ENCODE measurements around the gene TFEC.

The TFEC gene

GRCh38 chr7:115995701-115996100 lies 34.9 kb downstream of the TFEC start:
- in situ Hi-C loops (cut with MboI; ENCODE audit: low sequenced_read_pairs): no loop called here

DNA sequence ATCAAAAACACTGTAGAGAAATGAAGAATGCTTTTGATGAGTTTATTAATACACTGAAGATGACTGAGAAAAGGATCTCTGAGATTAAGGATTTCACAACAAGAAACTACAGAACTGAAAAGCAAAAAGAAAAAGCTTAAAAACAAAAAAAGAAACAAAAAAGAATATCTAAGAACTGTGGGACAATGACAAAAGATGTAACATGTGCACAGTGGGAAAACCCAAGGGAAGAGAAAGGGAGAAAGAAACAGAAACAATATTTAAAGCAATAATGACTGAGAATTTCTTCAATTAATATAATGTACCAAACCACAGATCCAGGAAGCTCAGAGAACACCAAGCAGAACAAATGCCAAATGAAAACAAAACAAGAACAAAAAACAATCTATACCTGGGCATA lies 42.2 kb downstream of the TFEC start:
- in situ Hi-C loops (cut with MboI; ENCODE audit: low sequenced_read_pairs): no loop called here

DNA sequence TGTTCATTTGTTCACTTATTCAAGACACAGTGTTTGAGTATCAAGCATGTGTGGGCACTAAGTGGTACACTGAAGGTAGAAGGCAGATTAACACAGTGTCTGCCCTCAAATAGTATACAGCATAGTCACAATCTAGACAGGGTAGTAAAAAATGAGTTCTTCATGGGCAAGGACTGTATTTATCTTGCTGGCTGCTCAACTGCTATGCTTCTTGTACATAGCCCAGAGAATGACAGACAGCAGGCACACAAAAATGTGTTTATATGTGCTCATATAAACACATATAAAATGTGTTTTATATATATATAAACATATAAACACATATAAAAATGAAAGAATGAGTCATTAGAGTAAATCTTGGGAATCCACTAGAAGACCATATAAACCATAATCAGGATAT lies 43.1 kb downstream of the TFEC start:
- in situ Hi-C loops (cut with MboI; ENCODE audit: low sequenced_read_pairs): no loop called here

DNA sequence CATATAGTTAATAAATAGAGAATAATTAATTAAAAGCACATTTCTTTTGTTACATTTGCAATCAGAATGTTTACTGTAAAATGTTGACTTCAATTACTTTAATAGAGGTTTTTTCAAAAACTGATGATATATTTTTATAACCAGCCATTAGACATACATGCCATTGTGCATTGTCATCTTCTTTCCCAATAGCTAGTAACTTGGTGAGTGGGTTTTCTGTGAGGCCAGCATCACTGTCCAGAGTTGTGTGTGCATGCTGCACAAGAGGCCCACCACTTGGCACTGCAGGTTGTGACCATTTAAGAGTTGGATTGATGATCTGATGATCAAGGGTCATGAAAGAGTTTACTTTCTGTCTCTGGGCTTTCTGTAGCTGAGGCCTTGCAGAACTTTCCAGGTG lies 46.5 kb downstream of the TFEC start:
- in situ Hi-C loops (cut with MboI; ENCODE audit: low sequenced_read_pairs): no loop called here

- in situ Hi-C loops (cut with MboI; ENCODE audit: low sequenced_read_pairs): no loop called here
Measured at GRCh38 chr7:115980159-115980558, 50.4 kb downstream of the TFEC start.

DNA sequence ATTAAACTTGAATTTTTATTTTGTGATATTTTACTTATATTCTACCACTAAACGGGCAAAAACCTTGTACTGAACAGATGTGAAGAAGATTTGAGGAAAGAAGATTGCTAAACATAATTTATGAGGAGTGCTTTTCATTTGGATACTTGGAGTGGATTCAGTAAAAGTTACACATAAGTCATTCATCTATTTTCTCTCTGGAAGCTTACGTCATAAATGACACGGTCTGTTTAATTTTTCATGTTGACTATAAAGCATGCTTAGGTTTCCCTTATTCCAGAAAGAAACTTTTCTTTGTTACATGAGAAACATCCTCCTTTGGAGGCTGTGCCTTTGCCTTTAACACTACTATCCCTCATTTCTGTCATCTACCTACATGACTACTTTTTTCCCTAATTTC lies 53.9 kb downstream of the TFEC start:
- in situ Hi-C loops (cut with MboI; ENCODE audit: low sequenced_read_pairs): no loop called here

DNA sequence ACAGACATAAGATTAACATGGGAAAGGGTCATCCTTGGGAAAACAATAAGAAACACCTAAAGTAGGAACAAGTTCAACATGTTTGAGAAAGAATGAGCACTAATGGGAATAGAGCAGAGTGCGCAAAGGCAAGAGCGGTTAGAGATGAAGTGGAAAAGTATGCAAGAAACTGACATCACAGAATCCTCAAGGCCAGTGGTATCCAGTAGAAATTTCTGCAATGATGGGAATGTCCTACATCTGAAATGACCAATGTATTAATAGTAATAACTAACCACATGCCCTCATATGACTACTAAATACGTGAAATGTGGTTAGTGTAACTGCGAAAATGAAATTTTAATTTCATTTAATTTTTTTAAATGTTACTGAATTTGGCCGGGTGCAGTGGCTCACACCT lies 54.8 kb downstream of the TFEC start:
- in situ Hi-C loops (cut with MboI; ENCODE audit: low sequenced_read_pairs): no loop called here

DNA sequence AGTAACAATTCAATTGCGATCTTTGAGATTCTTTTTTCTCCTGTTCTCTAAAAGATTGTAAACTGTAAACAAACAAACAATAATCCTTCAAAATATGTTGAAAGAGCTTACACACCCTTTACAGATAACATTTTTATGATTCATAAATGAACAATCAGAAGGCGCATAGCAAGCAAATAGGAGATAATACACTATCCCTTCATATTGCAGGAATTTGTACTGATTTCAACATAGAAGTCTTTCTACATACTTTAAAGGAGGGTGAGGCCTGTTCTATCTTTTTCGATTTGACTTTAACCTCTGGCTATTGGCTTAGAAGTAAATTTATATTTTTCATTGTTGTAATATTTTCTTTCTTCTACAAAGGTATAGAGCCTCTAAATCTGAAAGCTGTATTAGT lies 57.2 kb downstream of the TFEC start:
- in situ Hi-C loops (cut with MboI; ENCODE audit: low sequenced_read_pairs): no loop called here

- in situ Hi-C loops (cut with MboI; ENCODE audit: low sequenced_read_pairs): no loop called here
Measured at GRCh38 chr7:115971506-115971905, 59.1 kb downstream of the TFEC start.

DNA sequence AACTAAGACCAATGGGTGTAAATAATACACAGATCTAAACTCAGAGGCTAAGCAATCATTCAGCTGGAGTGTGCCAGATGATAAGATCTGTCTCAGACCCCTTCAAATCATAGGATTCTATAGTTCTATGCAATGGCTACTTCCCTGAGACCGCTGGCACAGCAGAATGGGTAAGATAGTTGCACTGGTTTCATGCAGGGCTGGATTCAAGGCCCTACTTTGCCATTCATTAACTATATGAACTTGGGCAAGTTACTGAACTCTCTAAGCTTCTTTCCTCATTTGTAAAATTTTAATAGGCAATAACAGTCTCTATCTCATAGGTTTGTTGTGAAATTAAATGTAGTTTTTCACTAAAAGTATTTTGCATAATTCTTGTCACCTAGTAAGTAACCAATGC lies 62.0 kb downstream of the TFEC start:
- in situ Hi-C loops (cut with MboI; ENCODE audit: low sequenced_read_pairs): no loop called here

DNA sequence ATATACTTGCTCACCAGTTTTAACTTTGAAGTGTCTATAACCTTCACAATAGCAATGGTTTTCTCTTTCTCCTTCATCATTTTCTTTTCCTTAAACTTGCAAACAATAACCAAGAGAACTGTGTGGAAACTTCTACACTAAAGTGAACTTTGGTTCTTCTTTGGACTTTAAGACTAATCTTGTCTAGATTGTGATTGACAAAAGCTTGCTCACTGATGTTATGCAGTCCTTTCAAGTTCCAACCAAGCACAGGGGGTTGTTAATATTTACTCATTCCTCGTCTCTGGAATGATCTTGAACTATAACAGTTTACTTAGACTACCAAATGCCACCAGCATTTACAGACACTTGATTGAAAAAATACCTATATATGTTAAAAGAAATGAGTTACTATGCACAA lies 62.4 kb downstream of the TFEC start:
- in situ Hi-C loops (cut with MboI; ENCODE audit: low sequenced_read_pairs): no loop called here

DNA sequence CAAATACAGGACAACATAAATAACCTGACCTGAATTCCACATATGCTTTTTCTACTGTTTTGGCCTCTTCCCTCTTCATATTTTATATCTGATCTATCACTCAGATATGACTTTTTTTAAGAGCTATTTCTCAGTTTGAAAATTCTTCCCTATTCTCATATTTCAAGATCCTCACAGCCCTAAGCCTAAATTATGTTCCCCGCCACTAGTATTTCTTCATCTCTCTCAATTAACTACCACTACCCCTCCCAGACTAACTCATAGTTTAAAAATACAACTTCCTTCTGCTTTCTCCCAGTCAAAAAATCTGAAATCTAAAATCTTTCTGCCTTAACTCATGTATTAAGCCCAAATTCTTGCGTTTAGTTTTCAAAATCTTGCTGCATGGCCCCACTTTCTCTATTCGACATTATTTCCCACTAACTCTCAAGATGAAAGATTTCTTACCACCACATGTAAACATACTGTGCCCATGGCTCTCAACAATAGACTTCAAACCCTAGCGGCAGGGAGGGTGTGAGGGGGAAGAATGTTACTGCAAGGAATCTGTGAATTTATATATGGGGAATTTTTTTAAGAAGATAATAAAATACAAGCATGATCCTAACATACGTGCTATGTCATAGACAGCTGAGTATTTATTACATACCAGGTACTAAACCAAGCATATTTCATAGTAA lies 64.6 kb downstream of the TFEC start:
- in situ Hi-C loops (cut with MboI; ENCODE audit: low sequenced_read_pairs): no loop called here

GRCh38 chr7:115965236-115965635 lies 65.3 kb downstream of the TFEC start:
- in situ Hi-C loops (cut with MboI; ENCODE audit: low sequenced_read_pairs): no loop called here

DNA sequence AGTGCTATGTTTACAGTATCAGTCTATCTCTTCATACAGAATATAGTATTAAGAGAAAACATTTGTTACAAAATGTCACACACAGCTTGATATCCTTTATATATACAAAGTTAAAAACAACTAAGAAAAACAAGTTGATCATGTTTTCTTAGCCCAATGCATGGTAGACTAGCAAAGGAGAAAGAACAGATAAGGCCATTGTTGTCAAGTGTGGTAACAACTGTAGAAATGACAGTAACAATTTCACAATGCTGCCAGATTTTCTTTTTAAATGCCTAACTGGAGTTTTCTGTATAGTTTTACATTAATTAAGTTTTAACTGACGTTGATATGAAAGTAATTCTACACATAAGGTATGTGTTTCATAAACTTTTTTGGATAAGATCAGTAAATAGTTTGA lies 65.8 kb downstream of the TFEC start:
- in situ Hi-C loops (cut with MboI; ENCODE audit: low sequenced_read_pairs): no loop called here

DNA sequence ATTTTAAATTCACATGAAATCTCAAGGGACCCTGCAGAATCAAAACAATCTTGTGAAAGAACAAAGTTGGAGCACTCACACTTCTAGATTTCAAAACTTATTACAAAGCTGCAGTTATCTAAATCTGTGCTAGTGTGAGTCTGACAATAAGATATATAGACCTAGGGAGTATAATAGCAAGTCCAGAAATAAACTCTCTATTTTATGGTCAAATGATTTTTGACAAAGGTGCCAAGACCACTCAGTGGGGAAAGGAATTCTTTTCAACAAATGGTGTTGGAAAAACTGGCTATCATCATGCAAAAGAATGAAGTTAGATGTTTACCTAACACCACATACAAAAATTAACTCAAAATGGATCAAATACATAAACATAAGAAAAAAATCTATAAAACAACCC lies 68.2 kb downstream of the TFEC start:
- in situ Hi-C loops (cut with MboI; ENCODE audit: low sequenced_read_pairs): no loop called here

GRCh38 chr7:115953592-115954255 lies 76.8 kb downstream of the TFEC start:
- in situ Hi-C loops (cut with MboI; ENCODE audit: low sequenced_read_pairs): no loop called here

GRCh38 chr7:115952832-115953231 lies 77.7 kb downstream of the TFEC start:
- in situ Hi-C loops (cut with MboI; ENCODE audit: low sequenced_read_pairs): no loop called here

DNA sequence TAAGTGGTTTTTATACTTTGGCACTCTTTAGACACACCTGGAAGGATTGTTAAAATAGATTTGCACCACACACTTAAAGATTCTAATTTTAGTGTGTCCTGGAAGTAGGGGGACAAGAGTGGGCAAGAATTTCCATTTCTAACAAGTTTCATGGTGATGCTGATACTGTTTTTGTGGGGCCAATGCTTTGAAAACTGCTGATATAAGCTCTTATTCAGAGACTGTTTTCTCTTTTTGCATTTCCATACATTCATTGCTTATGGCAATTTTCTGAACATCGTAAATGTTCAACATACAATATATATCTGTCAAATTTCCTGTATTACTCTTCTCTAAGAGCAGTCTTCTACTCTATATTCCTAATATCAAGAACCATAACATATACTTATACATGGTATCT lies 79.0 kb downstream of the TFEC start:
- in situ Hi-C loops (cut with MboI; ENCODE audit: low sequenced_read_pairs): no loop called here

- in situ Hi-C loops (cut with MboI; ENCODE audit: low sequenced_read_pairs): no loop called here
Measured at GRCh38 chr7:115941703-115942268, 88.8 kb downstream of the TFEC start.

- in situ Hi-C loops (cut with MboI; ENCODE audit: low sequenced_read_pairs): no loop called here
Measured at GRCh38 chr7:115940460-115941060, 90.0 kb downstream of the TFEC start.

DNA sequence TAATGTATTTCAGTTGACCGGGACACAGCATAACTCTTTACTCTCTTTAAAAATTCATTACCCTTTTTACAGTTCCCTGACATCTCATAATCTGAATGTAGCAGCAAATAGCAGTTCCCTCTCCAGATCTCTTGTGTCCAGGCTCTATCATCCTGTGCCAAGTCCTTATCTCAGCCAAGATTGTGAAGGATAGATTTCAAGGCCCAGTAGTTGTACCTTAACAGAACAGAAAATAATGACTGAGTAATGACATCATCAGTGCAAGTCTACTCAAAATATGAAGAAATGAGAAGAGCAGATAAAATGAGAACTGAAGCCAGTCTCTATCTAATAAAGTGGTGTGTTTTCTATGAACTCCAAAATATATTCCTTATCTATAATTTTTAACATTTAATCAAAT lies 92.6 kb downstream of the TFEC start:
- in situ Hi-C loops (cut with MboI; ENCODE audit: low sequenced_read_pairs): no loop called here

GRCh38 chr7:115933471-115933870 lies 97.1 kb downstream of the TFEC start:
- in situ Hi-C loops (cut with MboI; ENCODE audit: low sequenced_read_pairs): no loop called here
